Smooth muscle cell (in vitro differentiated cells): ENCODE results near the gene IFT122. TPM values are rescaled to one million over a fixed set of nuclear protein-coding genes. Genes with fewer than 3 reads are reported as not detected.

Source experiments
- DNase-seq: peaks from one replicate; lab custom pipeline; 2025; ENCODE audit not compliant: unreplicated experiment; lab: John Stamatoyannopoulos, UW
- H2AFZ ChIP-seq: fragments of 200-600 bp; sonication (generic); 2 replicates; pipeline ENCODE4 v1.6.0; 2016; ENCODE audit warnings: antibody characterized with exemption, low read depth, mild to moderate bottlenecking
- H3F3A ChIP-seq: fragments of 200-600 bp; sonication (generic); 2 replicates; pipeline ENCODE4 v1.6.0; 2017; ENCODE audit warnings: antibody characterized with exemption, low read depth
- H3K27ac ChIP-seq: fragments of 200-600 bp; sonication (generic); 2 replicates; pipeline ENCODE4 v1.5.1; 2016; ENCODE audit warnings: low read depth, mild to moderate bottlenecking
- H3K27me3 ChIP-seq: fragments of 200-600 bp; sonication (generic); 2 replicates; pipeline ENCODE4 v1.6.1; 2016; ENCODE audit warnings: low read depth, mild to moderate bottlenecking
- H3K36me3 ChIP-seq: fragments of 200-600 bp; sonication (generic); 2 replicates; pipeline ENCODE4 v1.5.1; 2016; ENCODE audit warnings: low read depth
- H3K4me1 ChIP-seq: fragments of 200-600 bp; sonication (generic); 2 replicates; pipeline ENCODE4 v1.5.1; 2016; ENCODE audit warnings: low read depth
- H3K4me2 ChIP-seq: fragments of 200-600 bp; sonication (generic); 2 replicates; pipeline ENCODE4 v1.6.0; 2016; ENCODE audit warnings: mild to moderate bottlenecking
- H3K4me3 ChIP-seq: fragments of 200-600 bp; sonication (generic); 2 replicates; pipeline ENCODE4 v1.5.1; 2016; ENCODE audit warnings: mild to moderate bottlenecking
- H3K79me2 ChIP-seq: fragments of 200-600 bp; sonication (generic); 2 replicates; pipeline ENCODE4 v1.6.0; 2016; ENCODE audit warnings: low read depth, mild to moderate bottlenecking
- H3K9ac ChIP-seq: fragments of 200-600 bp; sonication (generic); 2 replicates; pipeline ENCODE4 v1.6.0; 2016; ENCODE audit warnings: low read depth
- H3K9me3 ChIP-seq: fragments of 200-600 bp; sonication (generic); replicated peaks from 2 replicates; pipeline ENCODE4 v1.5.1; 2016; ENCODE audit warnings: low read depth
- H4K20me1 ChIP-seq: fragments of 200-600 bp; sonication (generic); 2 replicates; pipeline ENCODE4 v1.6.0; 2016; ENCODE audit warnings: low read depth
- CTCF ChIP-seq: fragments of 200-600 bp; sonication (generic); IDR thresholded peaks from 2 replicates; pipeline ENCODE4 v1.5.1; 2017; ENCODE audit warnings: borderline replicate concordance, mild to moderate bottlenecking, antibody characterized with exemption; ENCODE audit not compliant: insufficient read depth, poor library complexity, severe bottlenecking
- WGBS: methylation state at CpG from one replicate; pipeline ENCODE4 v1.1.7; 2016; ENCODE audit warnings: low lambda C conversion rate; 5-methylcytosine and 5-hydroxymethylcytosine counted together
- polyA plus RNA-seq: library from polyadenylated mRNA; unstranded; fragments of >200 nt; fragmentation: Nextera tagmentation; extraction: Ambion mirVana; gene quantifications from 2 replicates; pipeline ENCODE4 v1.2.1, GENCODE V29; 2016
- total RNA-seq: library from RNA; depleted of rRNA; stranded (reverse); fragments of >200 nt; gene quantifications from 2 replicates; pipeline ENCODE4 v1.2.3, GENCODE V29; 2014

The IFT122 gene
- total and polyA plus RNA-seq, 2 experiments from 2014 or later, result 13.4 to 17.4 TPM

GRCh38 chr3:129398803-129399144 is 41.2 kb upstream of the IFT122 start:
- Histone ChIP-seq H2AFZ (peak overlapping the region; percentile 99), H3F3A (no peaks in the 10 kb centered on the region), H3K4me2 (peak overlapping the region; percentile 93), H3K79me2 (peaks cover 45% of the 10 kb centered on the region), H3K9ac (peak overlapping the region; percentile 88), H3K27ac (peak overlapping the region; percentile 80), H3K4me1 (peaks cover 8% of the 10 kb centered on the region), H3K36me3 (no peaks in the 10 kb centered on the region), H4K20me1 (peaks cover 30% of the 10 kb centered on the region), H3K4me3 (peak overlapping the region; percentile 92), H3K9me3 (no peaks in the 10 kb centered on the region), H3K27me3 (no peaks in the 10 kb centered on the region)
- no peak for DNase-seq
- WGBS, result 4% methylated on average over 18 of the region's 18 CpGs
- no peak for TF ChIP-seq CTCF

- H3K79me2 ChIP-seq, result peaks cover 45% of the 10 kb centered on the region
- peak overlapping the region; percentile 92 for H3K4me3 ChIP-seq
- no peaks in the 10 kb centered on the region for H3K9me3 ChIP-seq
- H2AFZ ChIP-seq, result peak overlapping the region; percentile 99
- H3K9ac ChIP-seq, result peak overlapping the region; percentile 88
- H3F3A ChIP-seq, result no peaks in the 10 kb centered on the region
- peaks cover 8% of the 10 kb centered on the region for H3K4me1 ChIP-seq
- no peaks in the 10 kb centered on the region for H3K36me3 ChIP-seq
- peak overlapping the region; percentile 80 for H3K27ac ChIP-seq
- no peaks in the 10 kb centered on the region for H3K27me3 ChIP-seq
- peak; percentile 60 for TF ChIP-seq CTCF
- DNase-seq, result no peak
- peaks cover 30% of the 10 kb centered on the region for H4K20me1 ChIP-seq
- 1% methylated on average over 25 of the region's 25 CpGs for WGBS
- H3K4me2 ChIP-seq, result peak overlapping the region; percentile 93
Observed at GRCh38 chr3:129399145-129399894, 40.7 kb upstream of the IFT122 start.

- peak overlapping the region; percentile 88 for H3K9ac ChIP-seq
- H3F3A ChIP-seq, result no peaks in the 10 kb centered on the region
- H4K20me1 ChIP-seq, result peaks cover 25% of the 10 kb centered on the region
- no peaks in the 10 kb centered on the region for H3K27me3 ChIP-seq
- peak overlapping the region; percentile 80 for H3K27ac ChIP-seq
- H3K36me3 ChIP-seq, result no peaks in the 10 kb centered on the region
- peaks cover 8% of the 10 kb centered on the region for H3K4me1 ChIP-seq
- TF ChIP-seq CTCF, result no peak
- H3K9me3 ChIP-seq, result no peaks in the 10 kb centered on the region
- peak overlapping the region; percentile 93 for H3K4me2 ChIP-seq
- DNase-seq, result no peak
- H3K79me2 ChIP-seq, result peaks cover 43% of the 10 kb centered on the region
- 71% methylated on average over 8 of the region's 8 CpGs for WGBS
- H2AFZ ChIP-seq, result peak overlapping the region; percentile 99
- H3K4me3 ChIP-seq, result peak overlapping the region; percentile 92
Observed at GRCh38 chr3:129399895-129400357, 40.1 kb upstream of the IFT122 start.

GRCh38 chr3:129402210-129402609 is 37.8 kb upstream of the IFT122 start:
- Histone ChIP-seq H3K9me3 (no peaks in the 10 kb centered on the region), H3K79me2 (peaks cover 21% of the 10 kb centered on the region), H3K27ac (no peak overlapping the region), H3K36me3 (no peaks in the 10 kb centered on the region), H3K27me3 (no peaks in the 10 kb centered on the region), H3K9ac (no peak overlapping the region), H3K4me1 (peaks cover 8% of the 10 kb centered on the region), H3K4me2 (no peak overlapping the region), H3F3A (no peaks in the 10 kb centered on the region), H4K20me1 (peaks cover 4% of the 10 kb centered on the region), H3K4me3 (no peak overlapping the region), H2AFZ (no peak overlapping the region)
- TF ChIP-seq CTCF, result no peak
- DNase-seq, result no peak
- 87% methylated on average over 7 of the region's 7 CpGs for WGBS
